IgD-negative memory B cell (primary cell): ENCODE measurements around the gene CHST8. TPM values are rescaled to one million over a fixed set of nuclear protein-coding genes. Genes with fewer than 3 reads are reported as not detected.
"Not testable (repeated sequence)": the region's sequence is repeated elsewhere in the genome, so short reads cannot be mapped to it uniquely, and the experiment has no call there.

ENCODE experiments used
- H3K27ac Mint-ChIP-seq, 3 donors: one replicate each; pipeline ENCODE4 v1.8.0; 2020 to 2022; ENCODE audit warnings: mild to moderate bottlenecking in 3 of 3, mixed read lengths in 3 of 3, moderate library complexity in 1 of 3
- H3K27me3 Mint-ChIP-seq: one replicate; pipeline ENCODE4 v1.8.0; 2021; ENCODE audit warnings: mixed read lengths
- H3K36me3 Mint-ChIP-seq: one replicate; pipeline ENCODE4 v1.8.0; 2020; ENCODE audit warnings: mild to moderate bottlenecking, mixed read lengths
- H3K4me1 Mint-ChIP-seq, 3 donors: one replicate each; pipeline ENCODE4 v1.8.0; 2020 to 2022; ENCODE audit warnings: mixed read lengths in 3 of 3, mild to moderate bottlenecking in 1 of 3
- H3K4me3 Mint-ChIP-seq, 4 donors: one replicate each; pipeline ENCODE4 v1.8.0; 2020 to 2022; ENCODE audit warnings: mild to moderate bottlenecking in 4 of 4, mixed read lengths in 4 of 4, moderate library complexity in 3 of 4
- H3K9me3 Mint-ChIP-seq, 3 donors: one replicate each; pipeline ENCODE4 v1.8.0; 2020 to 2021; ENCODE audit warnings: mixed read lengths in 3 of 3, mild to moderate bottlenecking in 1 of 3
- polyA plus RNA-seq: library from polyadenylated mRNA; unstranded; fragments of 300-500 nt; fragmentation: Illumina TruSeq; gene quantifications from one replicate; pipeline ENCODE4 v1.2.3, GENCODE V29; 2021

Gene CHST8
- polyA plus RNA-seq, 1 donor from 2014 or later = not detected

DNA sequence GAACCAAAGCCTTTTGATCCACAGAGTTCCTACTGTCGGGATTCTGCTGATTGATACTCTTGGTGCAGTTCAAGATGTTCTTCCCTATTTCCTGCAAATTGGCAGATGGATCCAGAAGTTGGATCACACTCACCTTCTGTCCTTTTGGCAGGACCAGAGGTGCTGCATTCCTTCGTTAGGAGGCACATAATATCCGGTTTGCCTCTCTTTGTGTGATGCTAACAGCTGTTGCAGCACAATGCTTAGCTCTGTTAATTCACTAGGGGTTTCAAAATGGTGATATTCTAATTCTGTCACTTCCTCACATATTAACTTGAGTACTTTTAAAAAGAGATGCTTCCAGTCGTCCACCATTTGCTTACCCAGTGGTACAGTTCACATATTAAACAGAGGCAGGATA, 15.2 kb upstream of the CHST8 start:
- H3K36me3 Mint-ChIP-seq = peaks cover 3% of the 10 kb centered on the region
- peaks cover 6% of the 10 kb centered on the region for H3K27me3 Mint-ChIP-seq
- H3K9me3 Mint-ChIP-seq = peaks cover 6 to 33% (median 16%) of the 10 kb centered on the region in 3 donors
- no peak overlapping the region for H3K4me3 Mint-ChIP-seq
- H3K4me1 Mint-ChIP-seq = no peaks in the 10 kb centered on the region
- no peak overlapping the region for H3K27ac Mint-ChIP-seq

DNA sequence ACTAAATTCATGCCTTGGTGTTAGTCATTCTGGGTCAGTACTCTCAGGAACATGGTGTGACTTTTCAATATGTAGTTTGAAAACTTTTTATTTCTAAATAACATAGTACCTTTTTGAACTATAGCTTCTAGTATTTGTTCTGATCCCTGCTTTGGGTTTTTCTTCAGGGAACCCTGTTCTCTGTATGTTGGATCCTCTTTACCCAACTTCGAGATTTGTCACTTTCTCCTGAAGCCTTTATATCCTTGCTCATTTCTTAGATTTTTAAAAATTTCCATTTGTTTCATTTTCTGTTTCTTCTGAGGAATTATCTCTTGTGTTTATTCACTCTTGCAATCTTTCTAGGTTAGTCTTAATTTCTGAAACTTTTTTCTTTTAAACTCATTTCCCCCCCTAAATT, 12.4 kb upstream of the CHST8 start:
- no peak overlapping the region for H3K27ac Mint-ChIP-seq
- H3K9me3 Mint-ChIP-seq = peaks cover 3 to 26% (median 8%) of the 10 kb centered on the region in 3 donors
- H3K4me3 Mint-ChIP-seq = peak overlapping the region in 1 of 4 donors; percentile 12
- no peaks in the 10 kb centered on the region for H3K4me1 Mint-ChIP-seq
- H3K36me3 Mint-ChIP-seq = peaks cover 3% of the 10 kb centered on the region
- peaks cover 6% of the 10 kb centered on the region for H3K27me3 Mint-ChIP-seq

DNA sequence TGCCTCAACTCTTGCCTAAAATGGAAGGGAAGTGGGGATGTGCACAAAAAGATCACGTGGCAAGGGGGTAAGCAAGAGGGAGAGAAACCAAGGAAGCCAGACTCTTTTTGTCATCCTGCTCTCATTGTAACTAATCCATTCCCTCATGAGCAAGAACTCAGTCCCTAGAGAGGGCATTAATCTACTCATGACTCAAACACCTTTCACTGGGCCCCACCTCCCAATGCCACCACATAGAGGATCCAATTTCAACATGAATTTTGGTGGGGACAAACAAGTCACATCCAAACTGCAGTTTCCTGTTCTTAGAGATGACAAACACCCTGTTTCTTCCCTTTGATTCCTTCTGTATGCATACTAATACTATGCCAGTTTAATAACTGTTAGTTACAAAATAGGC, 11.2 kb upstream of the CHST8 start:
- Mint-ChIP-seq H3K36me3 (peaks cover 3% of the 10 kb centered on the region), H3K4me1 (no peaks in the 10 kb centered on the region), H3K9me3 (peaks cover 3 to 24% (median 8%) of the 10 kb centered on the region in 3 donors), H3K27ac (no peak overlapping the region), H3K4me3 (no peak overlapping the region), H3K27me3 (peaks cover 4% of the 10 kb centered on the region)

DNA sequence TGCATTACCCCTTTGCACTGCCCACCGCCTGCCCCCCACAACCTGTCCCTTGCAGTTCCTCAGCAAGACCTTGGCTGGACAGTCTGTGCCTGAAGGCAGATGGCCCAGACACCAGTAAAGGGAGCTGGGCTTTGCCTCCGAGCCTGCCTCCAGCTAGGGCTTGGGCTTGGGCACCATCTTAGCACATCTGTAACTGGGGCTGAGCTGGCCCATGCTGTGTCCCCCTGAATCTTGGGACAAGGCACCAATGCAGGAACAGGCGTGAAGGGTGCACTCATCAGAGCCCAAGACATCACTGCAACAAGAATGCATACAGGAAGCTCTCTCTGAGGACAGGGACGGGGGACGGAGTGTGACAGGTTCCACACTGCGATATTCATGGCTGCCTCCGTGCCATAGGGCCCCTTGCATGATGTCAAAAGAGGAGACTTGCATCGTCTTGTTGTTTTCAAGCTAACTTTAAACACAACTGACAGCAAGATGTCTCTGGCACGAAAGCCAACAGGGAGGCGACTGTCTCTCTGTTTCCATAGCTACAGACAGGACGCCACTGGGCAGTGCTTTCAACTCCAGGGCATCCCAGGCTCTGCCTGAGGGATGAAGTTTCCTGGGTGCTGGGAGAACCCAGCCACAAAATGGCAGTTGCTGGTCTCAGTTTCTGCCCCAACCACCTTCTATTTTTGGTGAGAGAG, 8.7 kb upstream of the CHST8 start:
- no peak overlapping the region for H3K27ac Mint-ChIP-seq
- peak overlapping the region in 1 of 4 donors; percentile 78 for H3K4me3 Mint-ChIP-seq
- H3K36me3 Mint-ChIP-seq = peaks cover 3% of the 10 kb centered on the region
- H3K9me3 Mint-ChIP-seq = peaks cover 3 to 21% (median 6%) of the 10 kb centered on the region in 3 donors
- H3K27me3 Mint-ChIP-seq = peaks cover 4% of the 10 kb centered on the region
- H3K4me1 Mint-ChIP-seq = no peaks in the 10 kb centered on the region

DNA sequence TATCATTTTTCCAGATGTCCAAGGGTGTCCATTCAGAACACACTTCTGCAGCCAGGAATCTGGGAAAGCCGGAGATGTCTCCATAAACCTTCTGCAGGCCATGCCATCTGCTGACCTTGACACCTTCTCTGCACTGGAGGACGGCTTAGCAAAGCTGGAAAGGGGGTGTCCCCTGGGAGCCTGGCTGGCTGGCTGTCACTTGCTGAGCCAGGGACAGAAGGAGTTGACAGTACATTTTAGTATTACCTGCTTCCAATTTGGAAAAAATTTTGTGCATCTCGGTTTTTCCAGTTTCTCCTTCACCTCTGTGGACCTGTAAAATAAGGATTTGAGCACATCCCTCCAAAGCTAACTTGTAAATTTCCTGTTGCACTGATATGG, 8.1 kb upstream of the CHST8 start:
- Mint-ChIP-seq H3K4me3 (no peak overlapping the region), H3K9me3 (peaks cover 3 to 21% (median 6%) of the 10 kb centered on the region in 3 donors), H3K27me3 (peaks cover 4% of the 10 kb centered on the region), H3K27ac (no peak overlapping the region), H3K4me1 (no peaks in the 10 kb centered on the region), H3K36me3 (peaks cover 3% of the 10 kb centered on the region)

DNA sequence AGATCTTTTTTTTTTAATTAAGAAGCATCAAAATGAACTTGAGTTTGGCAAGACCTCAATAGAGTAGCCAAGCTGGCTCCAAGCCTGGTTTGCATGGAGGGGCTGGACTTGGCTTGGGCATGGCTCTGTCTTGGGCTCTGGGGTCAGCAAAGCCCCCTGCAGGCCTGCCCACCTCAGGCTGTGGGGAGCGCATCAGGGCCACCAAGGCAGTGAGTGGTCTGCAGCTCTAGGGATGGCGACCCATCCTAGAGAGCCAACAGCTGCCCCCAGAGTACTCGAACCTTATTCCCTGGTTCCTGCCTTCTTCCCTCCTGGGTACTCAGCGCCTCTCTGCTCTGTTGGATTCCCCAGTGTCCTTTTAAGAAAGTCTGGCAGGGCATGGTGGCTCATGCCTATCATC, 5.4 kb upstream of the CHST8 start:
- Mint-ChIP-seq H3K4me3 (peak overlapping the region in 1 of 4 donors; percentile 5), H3K4me1 (no peaks in the 10 kb centered on the region), H3K27me3 (peaks cover 24% of the 10 kb centered on the region), H3K27ac (no peak overlapping the region), H3K36me3 (no peaks in the 10 kb centered on the region), H3K9me3 (peaks cover 0 to 5% (median 2%) of the 10 kb centered on the region in 3 donors)

DNA sequence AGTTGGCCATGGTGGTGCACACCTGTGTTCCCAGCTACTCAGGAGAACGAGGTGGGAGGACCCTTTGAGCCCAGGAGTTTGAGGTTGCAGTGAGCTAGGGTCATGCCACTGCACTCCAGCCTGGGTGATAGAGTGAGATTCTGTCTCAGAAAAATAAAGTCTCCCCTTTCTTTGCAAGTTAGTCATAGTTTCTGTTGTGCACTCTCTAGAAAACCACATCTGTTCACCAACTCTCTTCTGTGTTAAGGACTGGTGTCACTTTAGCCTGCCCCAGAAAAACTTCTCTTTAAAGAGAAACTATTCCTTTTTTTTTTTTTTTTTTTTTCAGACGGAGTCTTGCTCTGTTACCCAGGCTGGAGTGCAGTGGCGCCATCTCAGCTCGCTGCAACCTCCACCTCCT, 4.9 kb upstream of the CHST8 start:
- Mint-ChIP-seq H3K27ac (no peak overlapping the region), H3K27me3 (peaks cover 24% of the 10 kb centered on the region)

DNA sequence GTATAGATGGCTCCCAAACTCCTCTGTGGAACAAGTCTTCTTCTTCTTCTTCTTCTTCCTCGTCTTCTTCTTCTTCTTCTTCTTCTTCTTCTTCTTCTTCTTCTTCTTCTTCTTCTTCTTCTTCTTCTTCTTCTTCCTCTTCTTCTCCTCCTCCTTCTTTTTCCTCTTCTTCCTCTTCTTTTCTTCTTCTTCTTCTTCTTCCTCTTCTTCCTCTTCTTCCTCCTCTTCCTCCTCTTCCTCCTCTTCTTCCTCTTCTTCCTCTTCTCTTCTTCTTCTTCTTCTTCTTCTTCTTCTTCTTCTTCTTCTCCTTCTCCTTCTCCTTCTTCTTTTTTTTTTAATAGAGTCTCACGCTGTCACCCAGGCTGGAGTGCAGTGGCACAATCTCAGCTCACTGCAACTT, 3.4 kb upstream of the CHST8 start:
- H3K4me1 Mint-ChIP-seq, H3K9me3 Mint-ChIP-seq, H3K27ac Mint-ChIP-seq, H3K36me3 Mint-ChIP-seq, H3K4me3 Mint-ChIP-seq: not testable (repeated sequence)
- H3K27me3 Mint-ChIP-seq = peaks cover 26% of the 10 kb centered on the region

More for the DNA sequence above, 4.9 kb upstream of the CHST8 start:
- Mint-ChIP-seq H3K9me3 (no peaks in the 10 kb centered on the region), H3K4me1 (no peaks in the 10 kb centered on the region), H3K4me3 (no peak overlapping the region), H3K36me3 (no peaks in the 10 kb centered on the region)

DNA sequence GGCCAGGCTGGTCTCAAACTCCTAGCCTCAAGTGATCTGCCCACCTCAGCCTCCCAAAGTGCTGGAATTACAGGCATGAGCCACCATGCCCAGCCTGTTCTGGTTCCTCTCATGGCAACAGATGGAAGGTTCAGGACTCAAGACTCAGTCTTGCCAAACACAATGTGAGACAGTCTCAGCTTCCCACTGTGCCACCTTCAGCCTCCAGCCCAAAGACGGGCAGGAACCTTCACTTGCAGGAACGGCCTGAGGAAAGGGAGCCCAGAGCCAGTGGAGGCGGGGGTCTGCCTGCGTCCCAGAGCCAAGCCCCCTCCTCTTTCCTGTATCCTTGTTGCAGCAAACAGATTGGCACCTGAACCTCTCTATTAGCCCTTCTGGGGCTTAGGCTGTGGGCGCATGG, 2.9 kb upstream of the CHST8 start:
- Mint-ChIP-seq H3K27me3 (peaks cover 31% of the 10 kb centered on the region), H3K27ac (no peak overlapping the region), H3K9me3 (no peaks in the 10 kb centered on the region), H3K4me1 (no peaks in the 10 kb centered on the region), H3K4me3 (no peak overlapping the region), H3K36me3 (no peaks in the 10 kb centered on the region)

DNA sequence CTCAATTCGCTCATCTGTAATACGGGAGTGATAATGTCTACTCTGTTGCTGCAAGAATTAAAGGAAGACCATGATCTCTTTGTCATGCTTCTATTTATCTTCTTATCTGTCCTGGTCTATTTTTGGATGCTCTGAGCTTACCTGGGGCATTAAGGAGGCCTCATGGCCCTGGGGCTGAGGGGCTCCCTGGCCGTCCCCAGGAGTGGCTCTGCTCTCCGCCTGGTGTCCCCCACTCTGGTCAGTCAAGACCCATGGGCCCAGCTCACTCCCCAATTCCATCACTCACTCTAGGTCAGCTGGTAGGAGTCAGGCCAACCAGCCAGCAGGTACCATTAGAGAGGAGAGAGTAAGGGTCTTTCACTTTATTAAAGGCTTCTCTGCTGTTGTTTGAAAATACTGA, 1.1 kb upstream of the CHST8 start:
- Mint-ChIP-seq H3K36me3 (no peaks in the 10 kb centered on the region), H3K4me3 (no peak overlapping the region), H3K4me1 (no peaks in the 10 kb centered on the region), H3K27me3 (peaks cover 43% of the 10 kb centered on the region), H3K27ac (no peak overlapping the region), H3K9me3 (no peaks in the 10 kb centered on the region)

DNA sequence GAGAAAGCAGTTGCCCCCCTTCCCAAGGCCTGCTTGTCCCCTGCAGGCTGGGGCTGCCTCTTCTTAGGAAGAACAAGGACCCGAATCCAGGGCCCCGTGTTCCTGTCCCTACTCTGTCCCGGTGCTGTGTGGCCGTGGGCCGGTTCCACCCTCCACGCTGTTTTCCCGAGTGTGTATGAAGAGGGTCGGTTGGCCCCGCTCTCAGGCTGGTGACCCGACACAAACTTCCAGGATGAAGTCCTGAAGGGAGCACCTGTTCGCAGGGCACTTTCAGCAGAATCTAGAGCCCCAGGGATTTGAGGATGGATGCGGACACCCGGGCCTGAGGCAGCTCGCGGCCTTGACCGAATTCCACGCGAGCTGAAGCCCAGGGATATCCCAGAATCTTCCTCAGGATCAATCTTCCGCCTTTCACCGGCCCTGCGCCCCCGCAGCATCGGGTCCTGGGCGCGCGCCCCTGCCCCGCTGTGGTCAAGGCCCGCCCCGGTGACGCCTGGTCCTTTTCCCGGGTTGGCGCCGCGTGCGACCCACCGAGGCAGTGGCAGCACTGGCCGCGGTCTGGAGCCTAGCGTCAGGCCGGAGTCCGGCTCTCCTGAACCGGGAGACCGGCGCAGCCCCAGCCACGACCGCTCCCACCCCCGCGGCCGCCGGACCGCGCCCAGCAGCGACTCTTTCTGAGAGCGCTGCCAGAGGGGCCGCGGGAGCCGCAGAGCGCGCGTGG, 528 bp upstream of the CHST8 start:
- Mint-ChIP-seq H3K9me3 (no peaks in the 10 kb centered on the region), H3K27me3 (peaks cover 45% of the 10 kb centered on the region), H3K27ac (no peak overlapping the region), H3K4me3 (peak overlapping the region in 2 of 4 donors; percentile 22 to 46), H3K36me3 (no peaks in the 10 kb centered on the region), H3K4me1 (no peaks in the 10 kb centered on the region)

DNA sequence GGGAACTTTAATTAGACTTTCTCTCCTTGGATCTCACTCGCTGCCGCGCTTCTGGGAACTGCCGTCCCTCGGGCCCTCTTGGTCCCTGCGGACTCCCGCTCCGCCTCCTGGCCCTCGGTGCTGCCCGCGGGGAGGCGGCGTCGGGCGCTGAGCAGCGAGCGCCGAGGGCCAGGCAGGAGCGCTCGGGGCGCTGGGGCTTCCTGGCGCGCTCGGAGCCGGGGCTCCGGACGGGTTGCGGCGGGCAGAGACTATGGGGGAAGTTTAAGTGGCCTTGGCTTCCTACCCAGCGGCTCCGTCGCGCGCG, 704 bp downstream of the CHST8 start:
- H3K27ac Mint-ChIP-seq = no peak overlapping the region
- no peaks in the 10 kb centered on the region for H3K36me3 Mint-ChIP-seq
- H3K9me3 Mint-ChIP-seq = no peaks in the 10 kb centered on the region
- peaks cover 42% of the 10 kb centered on the region for H3K27me3 Mint-ChIP-seq
- peak overlapping the region in 1 of 4 donors; percentile 27 for H3K4me3 Mint-ChIP-seq
- H3K4me1 Mint-ChIP-seq = no peaks in the 10 kb centered on the region

DNA sequence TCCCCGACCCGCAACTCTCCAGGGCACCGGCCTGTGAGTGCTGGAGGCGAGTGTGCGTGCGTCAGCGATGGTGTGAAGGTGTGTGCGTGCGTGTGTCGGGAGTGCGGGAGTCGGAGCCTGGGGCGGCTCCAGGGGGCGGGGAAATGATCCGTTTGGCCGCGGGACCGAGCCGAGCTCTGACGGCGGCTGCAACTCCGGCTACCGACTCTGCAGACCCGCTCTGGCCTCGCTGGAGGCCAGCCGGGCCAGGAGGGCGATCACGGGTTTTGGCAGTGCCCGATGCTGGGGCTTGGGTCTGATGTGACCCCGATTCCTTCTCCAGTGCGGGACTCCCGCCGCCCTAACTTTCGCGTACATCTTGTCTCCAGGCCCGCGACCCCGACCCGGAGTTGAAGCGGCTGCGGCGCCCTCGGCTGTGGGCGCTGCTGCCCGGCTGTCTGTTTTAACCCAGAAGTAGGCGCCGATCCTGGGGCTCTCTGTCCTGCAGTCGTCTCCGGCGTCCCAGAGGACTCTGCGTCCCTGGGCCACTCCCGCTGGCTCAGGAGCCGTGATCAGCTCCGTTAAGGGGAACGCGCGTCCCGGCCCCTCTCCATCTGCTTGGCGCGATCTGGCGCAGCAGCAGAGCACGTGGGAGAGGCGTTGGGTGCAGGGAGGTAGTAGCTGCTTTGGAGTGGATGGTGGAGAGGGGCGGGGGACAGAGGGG, 1.2 kb downstream of the CHST8 start:
- Mint-ChIP-seq H3K4me3 (peak overlapping the region in 1 of 4 donors; percentile 27), H3K27ac (no peak overlapping the region), H3K4me1 (no peaks in the 10 kb centered on the region), H3K27me3 (peaks cover 41% of the 10 kb centered on the region), H3K36me3 (no peaks in the 10 kb centered on the region), H3K9me3 (no peaks in the 10 kb centered on the region)

DNA sequence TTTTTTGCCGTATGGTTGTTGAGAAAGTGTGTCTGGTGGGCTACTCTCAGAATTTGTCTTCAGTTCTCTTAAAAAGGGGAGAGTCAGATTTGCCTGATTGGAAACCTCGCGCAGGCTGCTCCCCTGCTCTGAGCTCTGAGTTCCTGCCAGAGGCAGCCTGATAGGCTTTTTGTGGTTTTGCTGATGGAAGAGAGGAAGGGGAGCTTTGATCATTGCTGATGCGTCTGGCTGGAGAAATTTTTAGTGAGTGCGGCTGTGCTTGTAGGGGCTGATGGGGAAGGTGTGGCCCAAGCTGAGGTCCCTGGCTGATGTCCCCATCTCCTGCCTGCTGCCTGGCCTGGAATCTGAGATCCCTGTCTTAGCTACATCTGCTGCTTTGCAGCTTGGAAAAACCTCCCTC, 2.8 kb downstream of the CHST8 start:
- H3K4me1 Mint-ChIP-seq = no peaks in the 10 kb centered on the region
- peak overlapping the region in 1 of 4 donors; percentile 30 for H3K4me3 Mint-ChIP-seq
- H3K9me3 Mint-ChIP-seq = no peaks in the 10 kb centered on the region
- no peaks in the 10 kb centered on the region for H3K36me3 Mint-ChIP-seq
- peaks cover 36% of the 10 kb centered on the region for H3K27me3 Mint-ChIP-seq
- no peak overlapping the region for H3K27ac Mint-ChIP-seq

DNA sequence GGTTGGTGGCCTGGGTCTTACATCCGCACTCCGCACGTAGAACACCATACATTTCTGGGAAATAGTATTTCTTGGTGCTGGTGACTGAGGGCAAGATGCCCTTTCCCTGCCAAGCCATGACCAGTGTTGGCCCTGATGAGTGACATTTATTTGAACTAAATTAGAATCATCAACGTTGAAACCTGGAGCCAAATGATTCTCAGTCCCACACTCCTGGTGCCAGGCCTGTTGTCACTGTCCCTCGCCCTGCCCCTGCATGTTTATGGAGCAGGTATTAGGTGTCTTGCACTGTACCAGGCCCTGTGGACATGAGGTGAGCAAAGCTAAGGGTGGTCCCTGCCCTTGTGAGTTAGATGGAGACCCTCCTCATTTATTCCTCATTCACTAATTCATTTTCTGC, 5.8 kb downstream of the CHST8 start:
- Mint-ChIP-seq H3K4me3 (no peak overlapping the region), H3K4me1 (no peaks in the 10 kb centered on the region), H3K36me3 (no peaks in the 10 kb centered on the region), H3K9me3 (peaks cover 0 to 2% (median 0%) of the 10 kb centered on the region in 3 donors), H3K27ac (no peak overlapping the region), H3K27me3 (peaks cover 22% of the 10 kb centered on the region)
